OCI-LY1 (cell line): ENCODE data around the gene GDI1.
A peak's percentile ranks its signal among the peaks of the same experiment; 100 is the strongest.

Source experiments
- H2AFZ ChIP-seq: fragments of 200-600 bp; sonication (generic), shearing (Covaris generic); 2 replicates; pipeline ENCODE4 v1.6.0; 2014; ENCODE audit warnings: antibody characterized with exemption, mild to moderate bottlenecking, low read length
- H3F3A ChIP-seq: fragments of 200-600 bp; sonication (generic), shearing (Covaris generic); 2 replicates; pipeline ENCODE4 v1.6.0; 2014; ENCODE audit warnings: mild to moderate bottlenecking, antibody characterized with exemption, low read length, moderate library complexity; ENCODE audit not compliant: insufficient read depth
- H3K27ac ChIP-seq: fragments of 200-600 bp; sonication (generic); 2 replicates; pipeline ENCODE4 v1.5.1; 2014; ENCODE audit warnings: low read length, mixed run types, mild to moderate bottlenecking, low read depth; ENCODE audit not compliant: poor library complexity, severe bottlenecking
- H3K27me3 ChIP-seq: fragments of 200-600 bp; sonication (generic); 2 replicates; pipeline ENCODE4 v1.6.0; 2014; ENCODE audit warnings: antibody characterized with exemption, mild to moderate bottlenecking, low read length, moderate library complexity; ENCODE audit not compliant: insufficient read depth
- H3K36me3 ChIP-seq: fragments of 200-600 bp; sonication (generic); 2 replicates; pipeline ENCODE4 v1.6.1; 2014; ENCODE audit warnings: mild to moderate bottlenecking, antibody characterized with exemption, low read length, moderate library complexity, mixed read lengths; ENCODE audit not compliant: insufficient read depth
- H3K4me1 ChIP-seq: fragments of 200-600 bp; sonication (generic); 2 replicates; pipeline ENCODE4 v1.5.1; 2014; ENCODE audit warnings: mild to moderate bottlenecking, low read length, moderate library complexity; ENCODE audit not compliant: insufficient read depth, severe bottlenecking
- H3K4me2 ChIP-seq: fragments of 200-600 bp; sonication (generic), shearing (Covaris generic); 2 replicates; pipeline ENCODE4 v1.6.1; 2014; ENCODE audit warnings: low read length
- H3K4me3 ChIP-seq: fragments of 200-600 bp; sonication (generic); 2 replicates; pipeline ENCODE4 v1.5.1; 2014; ENCODE audit warnings: low read length, low read depth, mild to moderate bottlenecking, mixed read lengths; ENCODE audit not compliant: poor library complexity, severe bottlenecking
- H3K79me2 ChIP-seq: fragments of 200-600 bp; shearing (Covaris generic); 2 replicates; pipeline ENCODE4 v1.6.1; 2016; ENCODE audit warnings: mixed run types, low read length, mixed read lengths; ENCODE audit not compliant: insufficient read depth
- H3K9ac ChIP-seq: fragments of 200-600 bp; sonication (generic), shearing (Covaris generic); 2 replicates; pipeline ENCODE4 v1.6.1; 2014; ENCODE audit warnings: mild to moderate bottlenecking, low read length, mixed read lengths
- H3K9me2 ChIP-seq: fragments of 200-600 bp; sonication (generic), shearing (Covaris generic); 2 replicates; pipeline ENCODE4 v1.6.1; 2014; ENCODE audit warnings: low read depth, mild to moderate bottlenecking, low read length, mixed read lengths
- H3K9me3 ChIP-seq: fragments of 200-600 bp; shearing (Covaris generic); 2 replicates; pipeline ENCODE4 v1.6.1; 2014; ENCODE audit warnings: low read length, mixed read lengths
- H4K20me1 ChIP-seq: fragments of 200-600 bp; sonication (generic), shearing (Covaris generic); 2 replicates; pipeline ENCODE4 v1.6.0; 2016; ENCODE audit warnings: mild to moderate bottlenecking, low read length; ENCODE audit not compliant: insufficient read depth
- CTCF ChIP-seq: fragments of 200-600 bp; sonication (generic), shearing (Covaris generic); IDR thresholded peaks from 2 replicates; pipeline ENCODE4 v1.5.1; 2017; ENCODE audit warnings: mild to moderate bottlenecking, antibody characterized with exemption, low read length, moderate library complexity, mixed read lengths
- EZH2 ChIP-seq: fragments of 200-600 bp; sonication (generic), shearing (Covaris generic); IDR thresholded peaks from 2 replicates; pipeline ENCODE4 v1.8.0; 2017; ENCODE audit warnings: borderline replicate concordance, mixed run types, mild to moderate bottlenecking, antibody characterized with exemption, low read length, moderate library complexity, mixed read lengths

GDI1 gene

GRCh38 chrX:154490414-154491083 is 53.6 kb downstream of the GDI1 start, which contains the start of gene SLC10A3:
Gene SLC10A3 (minus strand): TSS chrX:154490629. CDS start chrX:154488940, 1,689 bp downstream.
- Histone ChIP-seq H3K27ac (peak within 1 kb of the TSS; percentile 30), H3K36me3 (no peaks in the 10 kb centered on the region), H3K4me2 (peak within 1 kb of the TSS; percentile 99), H4K20me1 (no peaks in the 10 kb centered on the region), H3K79me2 (no peaks in the 10 kb centered on the region), H2AFZ (no peak within 1 kb of the TSS), H3K9ac (peak within 1 kb of the TSS; percentile 92), H3K9me2 (no peaks in the 10 kb centered on the region), H3K27me3 (no peaks in the 10 kb centered on the region), H3F3A (no peaks in the 10 kb centered on the region), H3K4me3 (peak within 1 kb of the TSS; percentile 87), H3K9me3 (no peaks in the 10 kb centered on the region), H3K4me1 (peaks cover 20% of the 10 kb centered on the region)
- no peak for TF ChIP-seq EZH2
- no peak for TF ChIP-seq CTCF
